IgD-negative memory B cell (primary cell): ENCODE measurements around the gene C6. TPM values are rescaled to one million over a fixed set of nuclear protein-coding genes. Genes with fewer than 3 reads are reported as not detected.
"Not testable (repeated sequence)": the region's sequence is repeated elsewhere in the genome, so short reads cannot be mapped to it uniquely, and the experiment has no call there.

Source experiments
- H3K27ac Mint-ChIP-seq, 3 donors: one replicate each; pipeline ENCODE4 v1.8.0; 2020 to 2022; ENCODE audit warnings: mild to moderate bottlenecking in 3 of 3, mixed read lengths in 3 of 3, moderate library complexity in 1 of 3
- H3K27me3 Mint-ChIP-seq: one replicate; pipeline ENCODE4 v1.8.0; 2021; ENCODE audit warnings: mixed read lengths
- H3K36me3 Mint-ChIP-seq: one replicate; pipeline ENCODE4 v1.8.0; 2020; ENCODE audit warnings: mild to moderate bottlenecking, mixed read lengths
- H3K4me1 Mint-ChIP-seq, 3 donors: one replicate each; pipeline ENCODE4 v1.8.0; 2020 to 2022; ENCODE audit warnings: mixed read lengths in 3 of 3, mild to moderate bottlenecking in 1 of 3
- H3K4me3 Mint-ChIP-seq, 4 donors: one replicate each; pipeline ENCODE4 v1.8.0; 2020 to 2022; ENCODE audit warnings: mild to moderate bottlenecking in 4 of 4, mixed read lengths in 4 of 4, moderate library complexity in 3 of 4
- H3K9me3 Mint-ChIP-seq, 3 donors: one replicate each; pipeline ENCODE4 v1.8.0; 2020 to 2021; ENCODE audit warnings: mixed read lengths in 3 of 3, mild to moderate bottlenecking in 1 of 3
- polyA plus RNA-seq: library from polyadenylated mRNA; unstranded; fragments of 300-500 nt; fragmentation: Illumina TruSeq; gene quantifications from one replicate; pipeline ENCODE4 v1.2.3, GENCODE V29; 2021

Gene C6
- polyA plus RNA-seq, 1 donor from 2014 or later, result not detected

GRCh38 chr5:41218929-41219657 lies 5.8 kb upstream of the C6 start:
- H3K27ac Mint-ChIP-seq, result no peak overlapping the region
- no peaks in the 10 kb centered on the region for H3K36me3 Mint-ChIP-seq
- H3K4me3 Mint-ChIP-seq, result no peak overlapping the region

GRCh38 chr5:41214182-41214581 lies 850 bp upstream of the C6 start:
- H3K36me3 Mint-ChIP-seq, result no peaks in the 10 kb centered on the region
- H3K9me3 Mint-ChIP-seq, result peaks cover 0 to 5% (median 2%) of the 10 kb centered on the region in 3 donors
- no peaks in the 10 kb centered on the region for H3K4me1 Mint-ChIP-seq
- H3K4me3 Mint-ChIP-seq, result no peak overlapping the region
- no peak overlapping the region for H3K27ac Mint-ChIP-seq
- no peaks in the 10 kb centered on the region for H3K27me3 Mint-ChIP-seq

More at GRCh38 chr5:41218929-41219657, 5.8 kb upstream of the C6 start:
- Mint-ChIP-seq H3K27me3 (no peaks in the 10 kb centered on the region), H3K9me3 (no peaks in the 10 kb centered on the region), H3K4me1 (no peaks in the 10 kb centered on the region)

DNA sequence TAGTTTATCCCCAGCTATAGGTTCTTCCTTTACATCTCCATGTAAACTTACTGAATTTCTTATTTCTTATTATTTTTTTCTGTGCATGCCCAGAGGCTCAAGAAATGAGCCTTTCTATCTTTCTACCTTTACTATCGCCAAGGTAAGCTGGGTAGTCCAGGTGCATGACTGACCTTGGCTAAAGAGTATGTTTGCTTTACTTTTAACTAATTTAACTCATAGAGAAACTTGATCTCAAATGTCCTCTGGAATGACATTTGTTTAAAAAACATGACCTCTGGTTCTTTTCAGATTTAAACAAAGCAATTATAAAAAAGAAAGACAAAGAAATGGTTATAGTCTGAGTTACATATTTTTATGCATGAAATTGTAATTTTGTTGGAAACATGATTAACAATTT lies 397 bp downstream of the C6 start:
- Mint-ChIP-seq H3K4me3 (no peak overlapping the region), H3K9me3 (peaks cover 0 to 5% (median 2%) of the 10 kb centered on the region in 3 donors), H3K27ac (no peak overlapping the region), H3K36me3 (no peaks in the 10 kb centered on the region), H3K4me1 (no peaks in the 10 kb centered on the region), H3K27me3 (no peaks in the 10 kb centered on the region)

DNA sequence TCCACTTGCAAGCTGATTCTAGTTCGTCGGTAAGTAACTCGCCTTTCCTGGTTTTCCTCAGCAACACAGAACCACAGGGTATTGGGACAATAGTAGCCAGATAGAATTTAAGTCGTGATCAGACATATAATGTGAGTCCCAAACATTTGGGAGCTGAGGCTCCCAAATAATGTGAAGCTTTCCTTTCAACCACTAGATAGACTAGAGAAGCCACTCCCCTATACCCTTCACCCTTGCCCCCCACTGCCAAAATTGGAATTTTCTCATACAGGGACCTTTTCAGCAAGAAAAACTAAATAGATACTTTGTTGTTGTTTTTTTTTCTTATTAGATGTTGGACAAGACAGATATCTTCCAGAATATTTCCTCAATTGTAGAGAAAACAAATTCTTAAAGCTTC lies 1.9 kb downstream of the C6 start:
- H3K36me3 Mint-ChIP-seq, result no peaks in the 10 kb centered on the region
- no peak overlapping the region for H3K4me3 Mint-ChIP-seq
- no peaks in the 10 kb centered on the region for H3K27me3 Mint-ChIP-seq
- H3K9me3 Mint-ChIP-seq, result peaks cover 2 to 5% (median 2%) of the 10 kb centered on the region in 3 donors
- H3K4me1 Mint-ChIP-seq, result no peaks in the 10 kb centered on the region
- H3K27ac Mint-ChIP-seq, result no peak overlapping the region

GRCh38 chr5:41205475-41205874 lies 7.9 kb downstream of the C6 start:
- not testable (repeated sequence) for H3K27me3 Mint-ChIP-seq, H3K9me3 Mint-ChIP-seq, H3K4me1 Mint-ChIP-seq, H3K4me3 Mint-ChIP-seq, H3K27ac Mint-ChIP-seq, H3K36me3 Mint-ChIP-seq

- Mint-ChIP-seq H3K9me3 (peaks cover 0 to 4% (median 0%) of the 10 kb centered on the region in 3 donors), H3K4me1 (no peaks in the 10 kb centered on the region), H3K4me3 (no peak overlapping the region), H3K36me3 (peaks cover 3% of the 10 kb centered on the region), H3K27ac (no peak overlapping the region), H3K27me3 (no peaks in the 10 kb centered on the region)
These were observed 10.3 kb downstream of the C6 start for GRCh38 chr5:41203033-41203432.

- H3K4me3 Mint-ChIP-seq, result no peak overlapping the region
- no peaks in the 10 kb centered on the region for H3K27me3 Mint-ChIP-seq
- H3K4me1 Mint-ChIP-seq, result no peaks in the 10 kb centered on the region
- peaks cover 3% of the 10 kb centered on the region for H3K36me3 Mint-ChIP-seq
- peaks cover 0 to under 1% (median 0%) of the 10 kb centered on the region in 3 donors for H3K9me3 Mint-ChIP-seq
- no peak overlapping the region for H3K27ac Mint-ChIP-seq
These were observed 12.1 kb downstream of the C6 start for GRCh38 chr5:41201082-41201772.

- Mint-ChIP-seq H3K27me3 (no peaks in the 10 kb centered on the region), H3K9me3 (no peaks in the 10 kb centered on the region), H3K27ac (no peak overlapping the region), H3K4me1 (no peaks in the 10 kb centered on the region), H3K36me3 (peaks cover 3% of the 10 kb centered on the region), H3K4me3 (no peak overlapping the region)
These were observed 12.8 kb downstream of the C6 start for GRCh38 chr5:41200506-41200905.

- Mint-ChIP-seq H3K27me3 (no peaks in the 10 kb centered on the region), H3K9me3 (peaks cover 0 to 2% (median 0%) of the 10 kb centered on the region in 3 donors), H3K27ac (no peak overlapping the region), H3K36me3 (peaks cover 3% of the 10 kb centered on the region), H3K4me3 (no peak overlapping the region), H3K4me1 (no peaks in the 10 kb centered on the region)
These were observed 13.7 kb downstream of the C6 start for GRCh38 chr5:41199660-41200059.

DNA sequence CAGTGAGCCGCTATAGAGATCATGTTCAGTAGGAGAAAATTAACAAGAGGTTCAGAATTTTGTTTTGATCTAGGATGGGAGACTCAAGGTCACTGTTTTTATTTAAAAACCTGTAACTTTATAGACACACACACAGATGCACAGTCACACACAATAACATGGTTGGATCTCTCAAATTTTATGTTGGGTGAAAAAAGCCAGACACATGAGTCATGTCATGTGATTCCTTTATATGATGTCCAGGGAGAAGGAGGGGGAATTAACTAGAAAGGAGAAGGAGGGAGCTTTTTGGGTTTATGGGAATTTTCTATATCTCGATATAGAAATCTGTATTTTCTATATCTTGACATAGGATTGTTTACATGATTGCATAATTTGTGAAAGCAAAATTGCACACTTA lies 17.1 kb downstream of the C6 start:
- no peaks in the 10 kb centered on the region for H3K27me3 Mint-ChIP-seq
- peaks cover 3% of the 10 kb centered on the region for H3K36me3 Mint-ChIP-seq
- H3K27ac Mint-ChIP-seq, result peak overlapping the region in 1 of 3 donors; percentile 20
- no peaks in the 10 kb centered on the region for H3K4me1 Mint-ChIP-seq
- H3K9me3 Mint-ChIP-seq, result peaks cover 0 to 2% (median 0%) of the 10 kb centered on the region in 3 donors
- no peak overlapping the region for H3K4me3 Mint-ChIP-seq

DNA sequence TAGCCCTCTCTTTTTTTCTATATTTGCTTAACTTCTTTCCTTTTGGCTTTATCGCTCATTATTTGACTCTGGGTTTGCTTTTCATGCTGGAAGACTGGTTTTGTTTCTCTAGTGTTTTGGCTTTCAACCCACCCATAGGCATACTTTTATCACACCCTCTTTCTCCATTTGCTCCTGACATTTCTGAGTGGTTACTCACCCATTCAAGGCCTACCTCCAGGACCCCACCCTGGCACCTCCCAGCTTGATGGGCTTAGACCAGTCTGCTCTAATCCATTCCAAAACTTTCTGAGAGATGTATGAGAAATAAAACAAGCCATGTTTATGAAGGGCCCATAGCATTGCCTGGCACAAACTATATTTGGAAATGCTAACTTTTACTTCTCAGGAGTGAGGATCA lies 18.1 kb downstream of the C6 start:
- peaks cover 0 to 2% (median 0%) of the 10 kb centered on the region in 3 donors for H3K9me3 Mint-ChIP-seq
- peaks cover 2% of the 10 kb centered on the region for H3K36me3 Mint-ChIP-seq
- no peak overlapping the region for H3K27ac Mint-ChIP-seq
- no peak overlapping the region for H3K4me3 Mint-ChIP-seq
- H3K4me1 Mint-ChIP-seq, result no peaks in the 10 kb centered on the region
- H3K27me3 Mint-ChIP-seq, result no peaks in the 10 kb centered on the region

DNA sequence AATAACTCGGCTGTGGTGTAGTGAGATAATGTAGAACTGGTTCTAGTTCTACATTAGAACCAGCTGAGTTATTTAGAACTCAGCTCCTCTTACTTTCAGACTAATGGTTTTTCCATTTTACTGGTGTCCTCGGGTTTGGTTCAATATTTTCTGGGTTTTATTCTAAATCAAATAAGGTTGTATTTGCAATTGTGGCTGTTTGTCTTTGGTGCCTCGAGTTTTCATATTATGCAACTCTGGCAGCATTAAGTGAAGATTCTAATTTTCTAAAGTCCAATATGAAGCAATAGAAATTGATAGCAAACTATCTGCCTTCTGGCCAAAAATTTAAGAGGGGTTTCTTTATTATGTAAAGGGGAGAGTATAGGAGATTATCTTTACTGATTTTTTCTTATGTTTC lies 19.0 kb downstream of the C6 start:
- H3K36me3 Mint-ChIP-seq, result peaks cover 2% of the 10 kb centered on the region
- no peak overlapping the region for H3K4me3 Mint-ChIP-seq
- H3K4me1 Mint-ChIP-seq, result no peaks in the 10 kb centered on the region
- H3K27ac Mint-ChIP-seq, result no peak overlapping the region
- no peaks in the 10 kb centered on the region for H3K27me3 Mint-ChIP-seq
- peaks cover 0 to 4% (median 0%) of the 10 kb centered on the region in 3 donors for H3K9me3 Mint-ChIP-seq

DNA sequence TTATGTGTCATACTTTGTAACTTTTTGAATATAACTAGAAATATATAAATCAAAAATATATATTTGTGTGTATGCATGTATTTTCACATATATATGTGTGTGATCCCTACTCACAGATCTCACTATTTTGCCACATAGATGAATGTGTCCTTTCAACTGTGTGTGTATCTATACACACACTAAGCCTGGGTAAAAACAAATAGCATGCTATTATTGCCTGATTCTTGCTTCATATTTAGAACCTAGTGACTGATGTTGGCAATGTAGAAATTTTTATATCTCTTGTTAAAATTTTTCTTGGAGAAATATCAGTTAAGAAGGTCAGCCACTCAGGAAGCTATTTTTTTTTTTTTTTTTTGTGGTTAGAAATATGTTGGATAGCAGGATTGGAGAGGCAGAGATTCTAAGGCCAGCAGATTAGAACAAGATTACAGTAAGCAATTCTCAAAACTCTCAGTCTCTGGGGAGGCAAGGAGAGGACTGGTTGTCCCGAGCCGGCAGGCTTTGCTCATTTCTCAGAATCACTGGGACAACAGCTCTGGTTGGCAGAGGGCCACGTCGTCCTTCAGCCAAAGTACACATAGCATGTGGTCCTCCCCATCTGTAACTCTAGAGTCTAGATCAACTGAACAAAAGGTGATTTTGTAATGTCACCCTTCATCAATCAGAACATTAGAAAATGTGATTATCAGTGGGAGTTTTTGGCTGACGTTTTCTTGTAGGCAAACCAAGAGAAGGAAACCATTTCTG lies 19.7 kb downstream of the C6 start:
- Mint-ChIP-seq H3K9me3 (peaks cover 0 to 4% (median 0%) of the 10 kb centered on the region in 3 donors), H3K27me3 (no peaks in the 10 kb centered on the region), H3K4me3 (no peak overlapping the region)

GRCh38 chr5:41191249-41191648 lies 22.1 kb downstream of the C6 start:
- Mint-ChIP-seq H3K27me3 (no peaks in the 10 kb centered on the region), H3K36me3 (no peaks in the 10 kb centered on the region), H3K4me1 (no peaks in the 10 kb centered on the region), H3K9me3 (peaks cover 0 to 4% (median 0%) of the 10 kb centered on the region in 3 donors), H3K4me3 (no peak overlapping the region), H3K27ac (no peak overlapping the region)

More for the DNA sequence above, 19.7 kb downstream of the C6 start:
- Mint-ChIP-seq H3K4me1 (no peaks in the 10 kb centered on the region), H3K36me3 (peaks cover 2% of the 10 kb centered on the region), H3K27ac (no peak overlapping the region)

DNA sequence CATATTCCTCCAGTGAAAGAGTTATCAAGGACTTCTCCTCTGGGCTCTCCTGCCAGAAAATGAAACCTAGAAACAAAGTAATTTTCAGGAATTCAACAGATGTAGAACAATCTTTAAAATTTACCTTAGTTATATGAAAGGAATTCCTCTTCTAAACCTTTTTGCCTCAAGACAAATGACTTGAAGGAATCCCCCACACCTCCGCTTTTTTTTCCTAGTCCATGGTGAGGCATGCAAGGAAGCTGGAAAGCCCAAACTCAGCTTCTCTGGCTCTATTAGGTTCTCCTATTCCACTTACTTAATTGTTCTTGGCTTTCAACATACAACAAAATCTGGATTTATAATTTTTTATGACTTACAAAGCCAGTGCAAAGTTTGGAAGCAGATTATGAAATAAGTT lies 27.2 kb downstream of the C6 start:
- Mint-ChIP-seq H3K4me3 (no peak overlapping the region), H3K36me3 (no peaks in the 10 kb centered on the region), H3K4me1 (no peaks in the 10 kb centered on the region), H3K9me3 (peaks cover 0 to 4% (median 0%) of the 10 kb centered on the region in 3 donors), H3K27me3 (no peaks in the 10 kb centered on the region), H3K27ac (no peak overlapping the region)
